NCI-H510A treated with DMSO at 0.1 percent for 48 hours (cell line): ENCODE measurements around the gene CEP192.
A peak's percentile ranks its signal among the peaks of the same experiment; 100 is the strongest.
"Not testable (repeated sequence)": the region's sequence is repeated elsewhere in the genome, so short reads cannot be mapped to it uniquely, and the experiment has no call there.

Source experiments
- DNase-seq: peaks from one replicate; lab custom pipeline; 2025; lab: John Stamatoyannopoulos, UW

CEP192 gene

DNA sequence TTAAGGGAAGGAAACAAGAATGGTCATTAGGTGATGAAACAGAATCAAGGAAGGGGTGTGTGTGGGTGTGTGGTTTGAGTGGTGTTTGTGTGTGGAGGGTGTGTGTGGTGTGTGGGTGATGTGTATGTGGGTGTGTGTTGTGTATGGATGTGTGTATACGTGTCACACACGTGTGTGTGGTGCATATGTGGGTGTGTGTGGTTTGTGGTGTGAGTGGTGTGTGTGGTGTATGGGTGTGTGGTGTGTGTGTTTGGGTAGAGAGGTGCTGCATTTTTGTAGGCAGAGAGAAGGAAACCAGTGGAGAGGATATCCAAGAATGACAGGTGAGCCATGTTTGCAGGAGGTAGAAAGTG, 1.1 kb upstream of the CEP192 start:
- DNase-seq: no peak

DNA sequence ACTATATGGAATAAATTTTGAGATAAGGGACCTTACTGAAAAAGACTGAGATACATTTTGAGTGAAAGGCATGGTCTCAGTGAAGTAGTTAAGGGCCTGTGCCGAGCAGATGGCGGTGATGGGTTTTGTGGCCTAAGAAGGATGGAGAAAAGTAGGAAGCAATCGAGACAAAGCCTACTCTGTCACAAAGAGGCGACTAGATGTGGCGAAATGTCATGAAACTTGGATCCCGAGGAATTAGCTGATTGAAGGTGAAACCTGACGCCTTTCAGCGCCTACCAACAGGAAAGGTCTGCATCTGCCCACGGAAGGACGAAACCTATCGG, 558 bp upstream of the CEP192 start:
- DNase-seq: peak; percentile 52

DNA sequence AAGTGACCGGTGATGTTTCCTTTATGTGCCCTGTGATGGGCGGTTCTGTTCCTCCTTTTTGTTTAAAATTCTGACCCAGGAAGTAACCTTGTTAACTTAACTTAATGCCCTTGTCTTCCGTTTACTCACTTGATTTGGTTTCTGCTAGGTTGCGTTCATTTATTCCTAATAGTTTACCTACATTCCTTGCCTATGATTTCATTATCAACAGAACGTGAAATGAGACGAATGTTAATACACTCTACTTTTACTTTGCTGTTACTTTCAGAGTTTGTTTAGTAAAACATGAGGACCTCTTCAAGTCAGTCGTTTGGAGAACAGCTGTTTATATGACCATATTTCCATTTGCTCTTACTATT, 638 bp downstream of the CEP192 start:
- no peak for DNase-seq

DNA sequence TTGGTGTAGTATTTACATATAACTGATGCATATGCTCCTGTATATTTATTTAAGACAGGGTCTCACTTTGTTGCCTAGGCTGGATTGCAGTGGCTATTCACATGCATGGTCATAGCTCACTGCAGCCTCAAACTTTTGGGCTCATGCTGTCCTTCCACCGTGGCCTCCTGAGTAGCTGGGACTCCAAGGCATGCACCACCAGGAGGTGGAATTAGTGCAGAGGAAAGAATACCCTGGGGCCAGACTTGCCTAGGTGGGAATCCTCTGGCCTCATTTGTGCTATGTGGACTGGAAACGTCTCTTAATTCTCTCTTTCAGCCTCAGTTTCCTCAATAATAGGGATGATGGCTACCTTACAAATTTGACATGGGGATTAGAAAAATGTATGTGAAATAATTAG, 2.3 kb downstream of the CEP192 start:
- DNase-seq: no peak

DNA sequence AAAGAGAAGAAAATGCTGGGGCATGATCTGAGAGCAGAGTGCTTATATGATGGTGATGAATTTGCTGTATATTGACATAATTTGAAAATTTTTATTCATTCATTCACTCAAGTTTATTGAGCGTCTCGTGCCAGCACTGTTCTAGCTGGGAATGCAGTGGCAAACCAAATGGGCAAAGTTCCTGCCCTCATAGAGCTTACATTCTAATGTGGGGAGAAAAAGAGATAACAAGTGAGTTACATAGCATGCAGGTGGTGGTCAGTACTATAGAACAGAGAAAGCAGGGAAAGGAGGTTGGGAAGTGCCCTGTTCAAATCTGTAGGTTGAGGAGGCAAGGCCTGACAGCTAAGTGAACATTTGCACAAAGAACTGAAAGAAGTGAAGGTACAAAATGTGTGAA, 4.3 kb downstream of the CEP192 start:
- no peak for DNase-seq

DNA sequence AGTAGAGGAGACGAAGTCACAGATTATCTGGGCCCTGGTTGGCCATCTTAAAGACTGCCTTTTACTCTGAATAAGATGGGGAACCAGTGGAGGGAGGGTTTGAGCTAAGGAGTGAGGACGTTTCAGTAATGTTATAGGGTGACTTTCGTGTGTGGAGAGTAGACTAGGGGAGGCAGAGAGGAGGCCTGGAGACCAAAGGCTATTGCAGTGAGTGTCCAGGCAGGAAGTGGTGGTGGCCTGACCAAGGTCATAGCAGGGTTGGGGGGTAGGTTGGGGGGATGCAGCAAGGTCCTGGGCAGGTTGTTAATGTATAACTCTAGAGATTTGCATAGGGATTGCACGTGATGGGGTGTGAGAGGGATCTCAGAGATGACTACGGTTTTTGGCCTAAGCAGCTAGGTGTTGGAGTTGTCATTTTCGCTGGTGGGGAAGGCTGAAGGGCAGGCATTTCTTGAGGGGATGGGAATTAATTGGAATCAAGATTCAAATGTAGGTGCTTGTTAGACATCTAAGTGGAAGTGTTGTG, 4.9 kb downstream of the CEP192 start:
- DNase-seq: no peak

DNA sequence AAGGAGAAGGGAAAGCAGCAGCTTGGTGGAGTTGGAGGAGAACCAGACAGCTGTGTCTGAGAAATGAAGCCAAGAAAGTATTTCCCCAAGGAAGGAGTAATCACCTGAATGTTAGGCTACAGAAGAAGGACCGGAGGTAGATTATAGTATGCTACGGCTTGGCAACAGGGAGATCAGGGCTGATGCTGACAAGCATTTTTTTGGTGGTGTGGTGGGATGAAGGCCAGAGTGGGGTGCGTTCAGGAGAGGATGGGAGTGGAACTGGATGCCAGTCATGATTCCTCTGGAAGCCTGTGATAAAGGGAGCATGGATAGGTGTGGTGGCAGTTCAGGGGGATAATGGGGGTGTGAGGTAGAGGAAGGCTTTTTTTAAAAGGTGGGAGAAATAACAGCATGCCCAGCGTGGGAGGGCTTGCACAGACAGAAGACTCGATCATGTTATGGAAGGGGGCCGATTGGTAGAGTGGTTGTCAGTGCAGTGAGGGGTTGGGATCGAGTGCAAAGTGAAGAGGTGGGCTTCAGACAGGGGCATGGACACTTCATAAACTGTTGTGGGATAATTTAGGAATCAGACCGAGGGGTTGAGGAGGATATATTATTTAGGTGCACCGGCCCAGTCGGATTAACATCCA, 5.6 kb downstream of the CEP192 start:
- no peak for DNase-seq

DNA sequence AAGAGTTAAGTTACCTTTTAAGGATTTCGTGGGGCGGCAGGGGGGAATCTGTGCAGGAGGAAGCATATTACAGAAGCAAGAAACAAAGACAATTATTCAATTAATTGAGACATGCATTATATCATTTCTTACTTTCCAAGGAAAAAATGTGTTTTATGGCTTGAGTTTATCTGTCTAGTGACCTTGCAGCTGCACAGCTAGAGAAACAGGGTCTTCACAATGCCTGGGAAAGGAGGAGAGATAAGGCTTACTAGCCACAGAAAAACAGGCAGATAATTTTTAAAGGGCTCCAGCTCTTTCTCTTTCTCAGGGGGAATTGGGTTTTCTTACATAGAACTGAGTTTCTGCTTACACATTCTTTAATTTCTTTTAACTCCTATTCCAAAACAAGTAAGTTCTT, 6.2 kb downstream of the CEP192 start:
- not testable (repeated sequence) for DNase-seq

DNA sequence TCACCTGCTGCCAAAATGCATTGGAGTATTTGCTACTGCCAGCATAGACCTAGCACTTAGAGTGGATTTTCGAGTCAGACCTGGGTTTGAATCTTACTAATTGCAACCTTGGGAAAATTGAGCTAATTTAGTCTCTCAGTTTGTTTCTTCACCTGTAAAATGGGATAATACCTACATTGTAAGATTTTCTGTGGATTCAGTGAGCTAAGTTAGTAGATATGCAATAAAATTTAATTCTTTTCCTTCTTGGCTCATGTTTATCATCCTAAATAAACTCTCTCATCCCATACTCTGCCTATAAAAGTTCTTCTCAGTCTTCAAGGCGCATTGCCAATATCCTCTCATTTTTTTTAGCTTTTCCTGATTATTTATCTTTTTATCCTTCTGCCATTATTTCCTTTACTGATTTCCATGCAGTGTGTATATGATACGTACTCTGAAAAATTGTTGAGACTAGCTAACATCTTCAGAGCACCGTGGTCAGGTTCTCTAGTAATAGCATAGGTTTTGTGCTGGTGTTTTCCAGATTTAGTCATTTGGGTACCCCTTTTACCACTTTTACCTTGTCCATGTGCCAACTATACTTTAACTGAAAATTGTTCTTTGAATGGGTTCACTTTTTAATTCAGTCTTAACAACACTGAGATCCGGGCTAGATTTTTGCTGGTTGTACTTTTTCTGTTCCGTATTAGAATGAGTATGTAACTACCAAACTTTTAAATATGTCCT, 7.3 kb downstream of the CEP192 start:
- DNase-seq: no peak

DNA sequence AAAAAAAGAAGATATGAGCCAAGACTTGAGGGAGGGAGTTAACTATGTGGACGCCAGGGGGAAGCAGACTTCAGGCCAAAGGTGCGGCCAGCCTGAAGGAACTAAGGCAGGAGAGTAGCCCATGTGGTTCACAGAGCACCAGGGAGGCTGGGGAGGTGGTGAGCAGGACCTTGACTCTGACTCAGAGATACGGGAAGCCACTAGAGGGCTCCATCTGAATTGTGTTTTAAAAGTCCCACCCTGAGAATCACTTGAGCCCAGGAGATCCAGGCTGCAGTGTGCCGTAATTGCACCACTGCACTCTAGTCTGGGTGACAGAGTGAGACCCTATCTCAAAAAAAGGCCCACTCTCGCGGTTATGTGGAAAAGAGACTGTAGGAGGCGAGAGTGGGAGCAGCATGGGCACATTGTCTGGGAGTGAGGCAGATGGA, 12.3 kb downstream of the CEP192 start:
- DNase-seq: no peak

DNA sequence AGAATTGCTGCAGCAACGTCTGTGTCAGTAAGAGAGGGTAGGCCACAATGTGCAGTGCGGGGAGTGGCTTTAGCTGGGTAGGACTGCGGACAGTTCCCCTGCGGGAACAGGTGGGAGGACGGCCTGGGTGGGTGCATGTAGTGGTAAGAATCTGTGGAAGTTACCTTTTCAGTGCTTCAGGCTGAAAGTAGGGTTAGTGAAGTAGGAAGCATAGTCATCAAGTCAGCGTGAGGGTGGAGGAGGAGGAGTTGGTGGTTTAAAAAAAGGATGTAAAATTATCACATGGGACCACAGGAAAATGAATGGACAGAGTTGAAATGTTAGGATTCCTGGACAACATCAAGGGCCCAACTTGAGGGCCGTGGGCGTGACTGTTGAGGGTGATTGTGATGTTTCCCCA, 13.2 kb downstream of the CEP192 start:
- no peak for DNase-seq

DNA sequence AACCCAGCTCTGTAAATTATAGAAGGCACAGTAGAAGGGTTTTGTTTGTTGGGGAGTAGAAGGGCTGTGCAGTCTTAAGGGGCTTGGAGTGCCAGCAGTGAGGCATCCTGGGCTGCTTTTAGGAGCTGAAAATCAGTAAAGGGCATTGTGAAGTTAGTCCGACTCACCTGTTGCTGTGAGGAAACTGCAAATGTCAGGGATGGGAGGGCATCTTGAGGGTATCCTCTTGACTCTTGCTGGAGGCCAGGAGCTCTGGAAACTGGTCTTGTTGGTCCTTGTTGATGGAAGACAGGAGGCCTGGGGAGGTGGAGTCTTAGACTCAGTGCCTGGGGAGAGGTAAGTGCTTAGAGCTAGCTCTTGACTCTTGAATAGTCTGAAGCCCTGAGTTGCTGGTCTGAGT, 14.1 kb downstream of the CEP192 start:
- no peak for DNase-seq

DNA sequence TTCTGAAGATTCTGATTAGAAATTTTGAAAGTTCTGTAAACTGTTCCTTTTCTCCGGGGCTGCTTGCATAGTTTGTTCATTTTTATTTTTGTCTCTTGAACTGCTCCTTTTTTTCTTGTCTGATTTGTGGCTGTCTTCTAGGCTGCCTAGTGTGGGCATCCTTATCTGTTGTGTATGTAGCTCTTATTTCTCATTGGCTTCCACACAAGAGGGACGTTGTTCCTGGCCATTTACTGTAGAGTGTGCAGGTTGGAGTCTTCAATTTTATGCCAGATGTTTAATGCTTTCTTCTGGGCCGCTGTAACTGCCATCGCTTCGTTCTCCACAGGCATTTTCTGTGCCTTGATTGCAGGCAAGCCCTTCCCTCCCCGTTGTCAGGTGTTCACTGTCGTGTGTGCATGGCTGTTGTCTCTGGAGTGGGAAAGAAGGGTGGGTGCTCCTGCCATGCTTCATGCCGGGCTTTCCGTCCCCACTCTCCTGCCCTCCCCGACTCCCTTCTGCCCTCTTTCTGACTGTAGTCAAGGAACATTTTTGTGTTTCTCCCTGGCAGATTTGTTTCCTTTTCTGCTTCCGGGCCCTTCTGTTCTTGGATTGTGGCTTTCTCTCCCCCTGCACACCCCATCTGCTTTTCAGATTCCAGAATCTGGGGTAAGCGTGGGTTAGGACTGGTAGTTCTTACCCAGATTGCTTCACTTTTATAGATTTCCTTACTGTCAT, 15.5 kb downstream of the CEP192 start:
- DNase-seq: no peak

DNA sequence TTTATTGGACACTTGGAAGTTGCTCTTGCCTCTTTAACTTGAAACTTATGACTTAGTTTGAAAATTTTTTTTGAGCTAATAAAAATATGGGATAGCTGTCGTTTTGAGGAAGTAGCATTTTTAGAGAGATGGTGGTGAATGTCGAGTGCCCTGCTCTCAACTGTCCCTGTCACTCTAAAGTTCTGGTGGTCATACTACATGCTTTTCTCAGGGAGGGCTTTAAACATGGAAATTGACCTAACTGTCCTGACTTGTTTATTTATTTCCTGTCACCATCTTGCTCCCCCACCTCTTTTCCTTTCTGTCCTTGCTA, 16.0 kb downstream of the CEP192 start:
- DNase-seq: no peak

DNA sequence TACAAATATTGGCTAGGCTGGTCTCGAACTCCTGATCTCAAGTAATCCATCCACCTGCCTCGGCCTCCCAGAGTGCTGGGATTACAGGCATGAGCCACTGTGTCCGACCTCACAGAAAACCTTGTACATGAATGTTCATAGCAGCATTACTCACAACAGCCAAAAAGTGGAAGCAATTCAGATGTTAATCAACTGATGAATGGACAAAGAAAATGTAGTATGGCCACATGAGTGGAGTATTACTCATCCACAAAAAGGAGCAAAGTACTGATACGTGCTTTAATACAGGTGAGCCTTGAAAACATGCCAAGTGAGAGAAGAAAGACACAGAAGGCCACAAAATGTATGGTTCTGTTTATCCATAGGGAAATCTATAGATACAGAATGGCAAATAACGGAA, 20.6 kb downstream of the CEP192 start:
- DNase-seq: no peak

DNA sequence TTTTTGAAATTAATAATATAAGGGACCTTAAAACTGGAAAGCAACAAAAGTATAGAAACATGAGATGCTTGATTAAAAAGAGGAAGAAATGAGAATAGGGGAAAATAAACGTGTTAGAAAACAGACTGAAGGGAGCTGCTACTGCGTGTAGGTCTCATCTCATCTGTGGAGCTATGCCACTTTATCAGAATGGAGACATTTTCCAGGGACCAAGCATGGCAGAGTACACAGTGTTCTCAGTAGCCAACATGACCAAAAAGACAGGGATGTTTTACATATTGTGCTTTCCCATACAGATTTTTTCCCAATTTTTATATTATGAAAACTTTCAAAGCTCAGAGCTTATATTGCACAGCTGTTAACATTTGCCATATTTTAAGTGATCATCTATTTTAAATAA, 23.1 kb downstream of the CEP192 start:
- no peak for DNase-seq

DNA sequence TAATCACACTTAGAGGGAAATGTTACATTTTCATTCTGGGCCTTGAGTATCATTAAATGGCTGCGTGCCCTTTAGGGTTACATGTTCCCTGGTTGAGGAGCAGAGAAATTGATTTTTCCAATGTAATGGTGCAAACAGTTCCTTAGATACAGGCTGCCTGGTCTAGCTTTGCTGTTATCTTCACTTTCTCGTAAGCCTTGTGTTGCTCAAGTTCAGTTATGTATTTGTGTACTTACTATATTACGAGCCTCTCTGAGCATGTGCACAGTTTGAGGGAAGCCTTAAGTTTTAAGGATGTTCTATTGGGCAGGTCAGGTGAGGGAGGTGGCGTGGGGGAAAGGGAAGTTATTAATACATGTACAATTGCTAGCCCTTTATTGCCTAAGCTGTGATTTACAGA, 23.7 kb downstream of the CEP192 start:
- DNase-seq: no peak

DNA sequence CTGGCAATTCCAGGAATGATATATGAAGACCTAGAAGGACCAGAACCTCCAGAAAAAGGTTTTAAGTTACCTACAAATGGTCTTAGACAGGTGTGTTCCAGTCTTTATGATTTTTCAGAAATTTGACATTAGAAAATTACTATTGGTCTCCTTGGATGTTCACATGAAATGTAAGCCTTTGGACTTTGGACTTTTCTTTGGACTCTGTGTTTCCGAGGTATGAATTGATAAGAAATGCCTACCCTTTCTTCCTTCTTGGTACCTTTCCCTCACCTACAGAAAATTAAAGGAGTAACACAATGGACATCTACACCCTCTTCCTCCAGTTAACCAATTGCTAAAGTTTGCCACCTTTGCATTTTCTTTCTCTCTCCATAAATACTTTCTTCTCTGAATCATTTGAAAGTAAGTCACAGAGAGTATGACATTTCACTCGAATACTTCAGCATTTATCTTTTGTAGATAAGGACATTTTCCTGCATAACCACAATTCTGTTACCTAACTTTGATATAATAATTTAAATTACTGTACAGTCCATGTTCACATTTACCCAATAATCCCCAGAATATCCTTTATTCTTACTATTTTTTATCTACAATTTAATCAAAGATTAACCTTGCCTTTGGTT, 26.2 kb downstream of the CEP192 start:
- no peak for DNase-seq

DNA sequence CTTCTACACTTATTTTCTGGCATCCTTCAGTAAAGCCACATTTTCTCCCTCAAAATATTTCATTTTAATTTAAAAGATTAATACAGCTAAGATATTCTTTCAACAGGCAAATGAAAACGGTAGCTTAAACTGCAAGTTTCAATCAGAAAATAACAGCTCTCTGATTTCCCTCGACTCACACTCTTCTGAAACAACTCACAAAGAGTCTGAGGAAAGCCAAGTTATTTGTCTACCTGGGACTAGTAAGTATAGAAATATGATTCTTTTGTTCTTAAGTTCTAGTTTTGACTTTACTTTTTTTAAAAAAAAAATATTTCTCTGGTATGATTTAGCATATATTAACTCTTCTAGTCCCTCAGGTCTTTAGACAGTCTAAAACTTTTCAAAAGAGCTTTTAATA, 27.2 kb downstream of the CEP192 start:
- no peak for DNase-seq

DNA sequence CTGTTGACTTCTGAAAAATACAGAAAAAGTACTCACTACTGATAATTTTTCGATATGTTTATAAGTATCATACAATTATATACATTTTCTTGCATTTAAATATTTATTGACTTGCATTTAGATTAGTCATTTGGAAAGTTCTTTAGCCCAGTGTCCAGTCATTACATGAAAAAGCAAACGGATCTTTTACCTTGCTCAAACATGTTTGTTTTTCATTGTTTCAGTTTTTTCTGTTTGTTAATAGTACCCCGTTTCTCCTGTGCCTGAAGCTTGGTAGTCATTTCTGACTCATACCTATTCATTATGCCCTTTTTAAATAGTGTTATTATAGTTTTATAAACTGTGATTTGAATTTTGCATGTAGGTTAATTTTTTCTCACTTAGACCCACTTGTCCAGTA, 28.1 kb downstream of the CEP192 start:
- DNase-seq: no peak

DNA sequence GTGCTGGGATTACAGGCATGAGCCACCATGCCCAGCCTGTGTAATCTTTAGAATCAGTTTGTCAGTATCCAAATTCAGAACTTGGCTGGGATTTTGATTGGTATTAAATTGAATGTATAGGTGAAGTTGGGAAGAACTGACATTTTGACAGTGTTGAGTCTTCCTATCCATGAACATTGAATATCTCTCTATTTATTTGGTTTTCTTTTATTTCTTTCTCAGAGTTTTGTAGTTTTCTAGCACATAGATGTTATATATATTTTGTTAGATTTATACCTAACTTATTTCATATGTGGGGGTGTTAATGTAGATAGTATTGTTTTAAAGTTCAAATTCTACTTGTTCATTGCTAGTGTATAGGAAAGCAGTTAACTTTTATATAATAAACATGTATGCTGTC, 31.5 kb downstream of the CEP192 start:
- DNase-seq: no peak

DNA sequence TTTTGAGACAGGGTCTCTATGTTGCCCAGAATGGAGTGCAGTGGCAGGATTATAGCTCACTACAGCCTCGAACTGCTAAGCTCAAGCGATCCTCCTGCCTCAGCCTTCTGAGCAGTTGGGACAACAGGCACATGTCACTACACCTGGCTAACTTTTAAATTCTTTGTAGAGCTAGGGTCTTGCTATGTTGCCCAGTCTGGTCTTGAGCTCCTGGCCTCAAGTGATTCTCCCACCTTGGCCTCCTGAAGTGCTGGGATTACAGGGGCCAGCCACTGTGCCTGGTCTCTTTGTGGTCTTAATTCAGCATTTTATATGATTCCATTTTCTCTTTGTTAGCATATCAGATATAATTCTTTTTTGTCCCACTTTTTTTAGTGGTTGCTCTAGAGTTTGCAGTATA, 34.1 kb downstream of the CEP192 start:
- DNase-seq: no peak

DNA sequence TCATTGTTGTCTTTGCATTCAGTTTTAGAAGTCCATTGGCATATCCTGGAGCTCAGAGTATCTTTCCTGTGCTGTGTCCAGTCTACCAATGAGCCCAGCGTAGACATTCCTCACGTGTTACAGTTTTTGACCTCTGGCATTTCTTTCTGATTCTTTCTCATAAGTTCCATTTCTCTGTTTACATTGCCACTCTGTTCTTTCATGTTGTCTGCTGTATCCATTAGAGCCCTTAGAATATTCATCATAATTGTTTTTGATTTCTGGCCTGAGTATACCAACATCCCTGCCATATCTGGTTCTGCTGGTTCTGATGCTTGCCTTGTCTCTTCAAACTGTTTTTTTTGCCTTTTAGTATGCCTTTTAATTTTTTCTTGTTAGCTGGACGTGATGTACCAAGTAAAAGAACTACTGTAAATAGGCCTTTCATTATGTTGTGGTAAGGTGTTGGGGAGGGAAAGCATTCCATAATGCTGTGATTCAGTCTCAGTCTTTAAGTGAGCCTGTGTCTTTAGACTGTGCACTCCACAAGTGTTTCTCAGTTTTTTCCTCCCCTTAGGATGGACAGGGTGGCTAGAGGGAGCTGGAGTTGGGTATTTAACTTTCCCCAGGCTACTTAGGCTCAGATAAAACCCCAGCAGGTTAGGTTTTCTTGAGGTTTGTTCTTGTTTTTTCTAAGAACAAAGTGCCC, 35.6 kb downstream of the CEP192 start:
- DNase-seq: no peak
